Measurements from ENCODE around the gene ZMAT5. TPM values are rescaled to one million over a fixed set of nuclear protein-coding genes. Genes with fewer than 3 reads are reported as not detected.

Gene ZMAT5
- total and polyA plus RNA-seq, 9 of the 15 experiments (the other 6 are each of a cell fraction or from before 2014, with no cell fraction given), result 2.0 to 25.2 (median 11.9) TPM

- TF ChIP-seq YY1 (IDR thresholded peaks at IDR 0.05; ENCODE audit: borderline replicate concordance in 1 of 3, control insufficient read depth in 1 of 3, extremely low read depth in 1 of 3, insufficient read depth in 3 of 3, insufficient read length in 1 of 3, insufficient replicate concordance in 2 of 3, low read depth in 1 of 3, low read length in 2 of 3), result no peak
- no peak for TF ChIP-seq MGA (IDR thresholded peaks at IDR 0.05)
- no peak for TF ChIP-seq SRSF3 (IDR thresholded peaks at IDR 0.05; ENCODE audit: insufficient read depth, low read length)
- no peak for TF ChIP-seq POLR3A (IDR thresholded peaks at IDR 0.05; ENCODE audit: borderline replicate concordance, extremely low read depth, insufficient read depth, insufficient read length)
- no peak for TF ChIP-seq DEAF1 (CRISPR knock-in tag; IDR thresholded peaks at IDR 0.05)
- TF ChIP-seq MAFG (tag; conservative IDR thresholded peaks at IDR 0.05), result no peak
- no peak for TF ChIP-seq ATF4 (CRISPR knock-in tag; IDR thresholded peaks at IDR 0.05)
- TF ChIP-seq MAFF (IDR thresholded peaks at IDR 0.05; ENCODE audit: low read length), result no peak
- no peak for TF ChIP-seq ZNF76 (CRISPR knock-in tag; IDR thresholded peaks at IDR 0.05; ENCODE audit: borderline replicate concordance)
- no peak for TF ChIP-seq CBX8 (IDR thresholded peaks at IDR 0.05; ENCODE audit: borderline replicate concordance, extremely low read depth, low read depth, low read length, poor library complexity, severe bottlenecking)
These were observed at the start of gene ZMAT5 (continued) for GRCh38 chr22:29766632-29767170.
